HepG2 (cell line): ENCODE results near the gene PTGES3. TPM values are rescaled to one million over a fixed set of nuclear protein-coding genes. Genes with fewer than 3 reads are reported as not detected.

Experiments used
- CAMTA2 ChIP-seq: sonication (generic); formaldehyde crosslinking; IDR thresholded peaks from 2 replicates; pipeline ENCODE4 v1.4.0; 2020; ENCODE audit warnings: mild to moderate bottlenecking, missing genetic modification reagents, borderline replicate concordance
- ETV6 ChIP-seq: sonication (generic); formaldehyde crosslinking; conservative IDR thresholded peaks from 2 replicates; pipeline ENCODE4 v1.4.0; 2020; ENCODE audit warnings: missing genetic modification reagents
- HMG20A ChIP-seq: IDR thresholded peaks from 2 replicates; pipeline ENCODE4 v1.6.1; 2016; ENCODE audit warnings: borderline replicate concordance
- HNRNPH1 ChIP-seq: fragments of 200-400 bp; formaldehyde crosslinking; optimal IDR thresholded peaks from 2 replicates; pipeline ENCODE3; 2017; ENCODE audit warnings: mild to moderate bottlenecking, low read depth, low read length
- HOXA7 ChIP-seq: sonication (generic); formaldehyde crosslinking; IDR thresholded peaks from 2 replicates; pipeline ENCODE4 v1.8.1; 2022; ENCODE audit warnings: mild to moderate bottlenecking, missing genetic modification reagents, moderate library complexity
- MBNL3 ChIP-seq: fragments of 250-450 bp; sonication (Bioruptor Pico); conservative IDR thresholded peaks from 2 replicates; pipeline ENCODE4 v1.8.0; 2022; ENCODE audit warnings: mild to moderate bottlenecking, inconsistent platforms
- PHF8 ChIP-seq: sonication (generic); formaldehyde crosslinking; IDR thresholded peaks from 2 replicates; pipeline ENCODE4 v1.5.0; 2020; ENCODE audit warnings: missing genetic modification reagents
- POLR2G ChIP-seq: fragments of 200-400 bp; formaldehyde crosslinking; IDR thresholded peaks from 2 replicates; pipeline ENCODE4 v1.6.1; 2018; ENCODE audit warnings: mild to moderate bottlenecking, low read depth, low read length, moderate library complexity
- SP5 ChIP-seq: IDR thresholded peaks from 2 replicates; pipeline ENCODE4 v1.6.1; 2016; ENCODE audit warnings: low read depth, borderline replicate concordance
- TAF1 ChIP-seq: sonication (generic); formaldehyde crosslinking; IDR thresholded peaks from 2 replicates; pipeline ENCODE4 v1.4.0; 2020; ENCODE audit warnings: missing genetic modification reagents
- THAP11 ChIP-seq: IDR thresholded peaks from 2 replicates; pipeline ENCODE4 v1.6.1; 2016; ENCODE audit warnings: missing biosample characterization, missing genetic modification reagents
- ZFP41 ChIP-seq: sonication (generic); formaldehyde crosslinking; IDR thresholded peaks from 2 replicates; pipeline ENCODE4 v1.4.0; 2020; ENCODE audit warnings: mild to moderate bottlenecking, missing genetic modification reagents, borderline replicate concordance
- ZNF367 ChIP-seq: sonication (generic); formaldehyde crosslinking; IDR thresholded peaks from 2 replicates; pipeline ENCODE4 v1.4.0; 2020; ENCODE audit warnings: missing genetic modification reagents, borderline replicate concordance
- polyA plus RNA-seq, 8 experiments: library from polyadenylated mRNA; depleted of rRNA in 3 of 8; stranded (reverse) in 7 of 8; unstranded in 1 of 8; fragments of >200 nt; fragmentation: Illumina TruSeq in 4 of 8; extraction: Trizol in 4 of 8; gene quantifications; 2 replicates each; pipeline versions ENCODE4 v1.2.1 to v1.2.3, GENCODE V29; 2011 to 2016; ENCODE audit warnings: low read depth in 4 of 8, missing spikeins in 1 of 8, mixed read lengths in 1 of 8; ENCODE audit not compliant: insufficient read depth in 1 of 8
- total RNA-seq, 5 experiments: library from RNA; depleted of rRNA; stranded (reverse); fragments of >200 nt; fragmentation: Illumina TruSeq; extraction: Trizol; gene quantifications; 2 replicates each; pipeline ENCODE4 v1.2.3, GENCODE V29; 2016; ENCODE audit warnings: low read depth in 1 of 5
- TF ChIP-seq, protein P1 (sequence below): sonication (generic); formaldehyde crosslinking; IDR thresholded peaks from 2 replicates; pipeline ENCODE4 v1.5.0; 2020; ENCODE audit warnings: missing genetic modification reagents
- TF ChIP-seq, protein P2 (sequence below): sonication (generic); formaldehyde crosslinking; IDR thresholded peaks from 2 replicates; pipeline ENCODE4 v1.4.0; 2020; ENCODE audit warnings: missing genetic modification reagents, borderline replicate concordance
- TF ChIP-seq, protein P3 (sequence below): sonication (generic); formaldehyde crosslinking; IDR thresholded peaks from 2 replicates; pipeline ENCODE4 v1.8.0; 2022; ENCODE audit warnings: missing genetic modification reagents, mild to moderate bottlenecking, moderate library complexity, borderline replicate concordance
- TF ChIP-seq, protein P4 (sequence below): sonication (generic); IDR thresholded peaks from 2 replicates; pipeline ENCODE4 v1.6.1; 2016; ENCODE audit warnings: low read depth, borderline replicate concordance
- TF ChIP-seq, protein P5 (sequence below): sonication (generic); formaldehyde crosslinking; IDR thresholded peaks from 2 replicates; pipeline ENCODE4 v1.5.1; 2020; ENCODE audit warnings: mild to moderate bottlenecking, moderate library complexity, missing genetic modification reagents

PTGES3 gene
- total and polyA plus RNA-seq, 2 of the 13 experiments (the other 11 are each of a cell fraction or from before 2014, with no cell fraction given) = 54.4 to 159 TPM

DNA sequence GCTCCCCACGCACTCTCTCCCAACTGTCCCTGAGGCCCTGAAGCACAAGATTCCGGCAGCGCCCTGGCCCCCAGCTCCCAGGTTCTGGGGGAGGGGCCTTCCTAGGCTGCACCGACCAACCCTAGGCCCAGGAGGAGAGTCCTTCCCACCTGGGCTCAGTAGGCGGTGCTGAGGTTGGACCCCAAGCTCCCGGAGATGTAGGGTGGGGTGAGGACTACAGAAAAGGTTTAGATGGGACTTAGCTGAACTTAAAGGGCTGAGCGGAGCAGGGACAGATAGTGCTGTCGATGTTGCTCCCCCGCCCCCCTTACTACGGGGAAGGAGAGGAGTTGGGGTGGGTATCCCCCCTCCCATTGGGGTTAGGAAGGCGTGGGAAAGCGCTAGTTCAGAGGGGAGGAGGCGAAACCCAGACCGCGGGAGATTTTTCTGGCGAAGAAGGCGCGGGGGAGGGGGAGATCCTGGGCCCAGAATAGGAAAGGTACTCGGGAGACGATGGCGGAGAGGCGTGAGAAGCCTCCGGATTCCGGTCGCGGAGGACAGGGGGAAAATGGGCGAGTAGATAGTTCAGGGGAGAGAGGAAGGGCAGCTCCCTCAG, 53.7 kb downstream of the PTGES3 start (continued):
- TF ChIP-seq ZNF367 (CRISPR knock-in tag) = no peak
- no peak for TF ChIP-seq ETV6 (CRISPR knock-in tag)
- TF ChIP-seq, protein P1, sequence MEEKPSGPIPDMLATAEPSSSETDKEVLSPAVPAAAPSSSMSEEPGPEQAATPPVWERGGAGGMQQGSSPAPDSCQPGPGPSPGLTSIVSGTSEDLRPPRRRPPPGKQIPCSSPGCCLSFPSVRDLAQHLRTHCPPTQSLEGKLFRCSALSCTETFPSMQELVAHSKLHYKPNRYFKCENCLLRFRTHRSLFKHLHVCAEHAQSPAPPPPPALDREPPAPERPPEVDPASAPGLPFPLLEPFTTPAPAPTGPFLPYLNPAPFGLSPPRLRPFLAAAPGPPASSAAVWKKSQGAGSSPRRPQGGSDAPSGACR (CRISPR knock-in tag) = no peak
- TF ChIP-seq HMG20A (CRISPR knock-in tag) = no peak
- TF ChIP-seq CAMTA2 (CRISPR knock-in tag) = no peak
- TF ChIP-seq, protein P2, sequence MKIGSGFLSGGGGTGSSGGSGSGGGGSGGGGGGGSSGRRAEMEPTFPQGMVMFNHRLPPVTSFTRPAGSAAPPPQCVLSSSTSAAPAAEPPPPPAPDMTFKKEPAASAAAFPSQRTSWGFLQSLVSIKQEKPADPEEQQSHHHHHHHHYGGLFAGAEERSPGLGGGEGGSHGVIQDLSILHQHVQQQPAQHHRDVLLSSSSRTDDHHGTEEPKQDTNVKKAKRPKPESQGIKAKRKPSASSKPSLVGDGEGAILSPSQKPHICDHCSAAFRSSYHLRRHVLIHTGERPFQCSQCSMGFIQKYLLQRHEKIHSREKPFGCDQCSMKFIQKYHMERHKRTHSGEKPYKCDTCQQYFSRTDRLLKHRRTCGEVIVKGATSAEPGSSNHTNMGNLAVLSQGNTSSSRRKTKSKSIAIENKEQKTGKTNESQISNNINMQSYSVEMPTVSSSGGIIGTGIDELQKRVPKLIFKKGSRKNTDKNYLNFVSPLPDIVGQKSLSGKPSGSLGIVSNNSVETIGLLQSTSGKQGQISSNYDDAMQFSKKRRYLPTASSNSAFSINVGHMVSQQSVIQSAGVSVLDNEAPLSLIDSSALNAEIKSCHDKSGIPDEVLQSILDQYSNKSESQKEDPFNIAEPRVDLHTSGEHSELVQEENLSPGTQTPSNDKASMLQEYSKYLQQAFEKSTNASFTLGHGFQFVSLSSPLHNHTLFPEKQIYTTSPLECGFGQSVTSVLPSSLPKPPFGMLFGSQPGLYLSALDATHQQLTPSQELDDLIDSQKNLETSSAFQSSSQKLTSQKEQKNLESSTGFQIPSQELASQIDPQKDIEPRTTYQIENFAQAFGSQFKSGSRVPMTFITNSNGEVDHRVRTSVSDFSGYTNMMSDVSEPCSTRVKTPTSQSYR (CRISPR knock-in tag) = peak; percentile 50; the same call in 1 of the 2 replicates
- TF ChIP-seq, protein P3, sequence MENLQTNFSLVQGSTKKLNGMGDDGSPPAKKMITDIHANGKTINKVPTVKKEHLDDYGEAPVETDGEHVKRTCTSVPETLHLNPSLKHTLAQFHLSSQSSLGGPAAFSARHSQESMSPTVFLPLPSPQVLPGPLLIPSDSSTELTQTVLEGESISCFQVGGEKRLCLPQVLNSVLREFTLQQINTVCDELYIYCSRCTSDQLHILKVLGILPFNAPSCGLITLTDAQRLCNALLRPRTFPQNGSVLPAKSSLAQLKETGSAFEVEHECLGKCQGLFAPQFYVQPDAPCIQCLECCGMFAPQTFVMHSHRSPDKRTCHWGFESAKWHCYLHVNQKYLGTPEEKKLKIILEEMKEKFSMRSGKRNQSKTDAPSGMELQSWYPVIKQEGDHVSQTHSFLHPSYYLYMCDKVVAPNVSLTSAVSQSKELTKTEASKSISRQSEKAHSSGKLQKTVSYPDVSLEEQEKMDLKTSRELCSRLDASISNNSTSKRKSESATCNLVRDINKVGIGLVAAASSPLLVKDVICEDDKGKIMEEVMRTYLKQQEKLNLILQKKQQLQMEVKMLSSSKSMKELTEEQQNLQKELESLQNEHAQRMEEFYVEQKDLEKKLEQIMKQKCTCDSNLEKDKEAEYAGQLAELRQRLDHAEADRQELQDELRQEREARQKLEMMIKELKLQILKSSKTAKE (CRISPR knock-in tag) = no peak
- TF ChIP-seq HNRNPH1 = no peak
- TF ChIP-seq THAP11 (CRISPR knock-in tag) = no peak
- TF ChIP-seq POLR2G = 0 out of 2 replicates have a peak, but pooled peaks have one; percentile 19
- TF ChIP-seq, protein P4, sequence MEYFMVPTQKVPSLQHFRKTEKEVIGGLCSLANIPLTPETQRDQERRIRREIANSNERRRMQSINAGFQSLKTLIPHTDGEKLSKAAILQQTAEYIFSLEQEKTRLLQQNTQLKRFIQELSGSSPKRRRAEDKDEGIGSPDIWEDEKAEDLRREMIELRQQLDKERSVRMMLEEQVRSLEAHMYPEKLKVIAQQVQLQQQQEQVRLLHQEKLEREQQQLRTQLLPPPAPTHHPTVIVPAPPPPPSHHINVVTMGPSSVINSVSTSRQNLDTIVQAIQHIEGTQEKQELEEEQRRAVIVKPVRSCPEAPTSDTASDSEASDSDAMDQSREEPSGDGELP = peak; percentile 42; the same call in 1 of the 2 replicates
- TF ChIP-seq ZFP41 = no peak
- TF ChIP-seq MBNL3 (CRISPR knock-in tag) = no peak
- peak; percentile 56; the same call in 1 of the 2 replicates for TF ChIP-seq TAF1 (CRISPR knock-in tag)
- peak; percentile 63; the same call in 1 of the 2 replicates for TF ChIP-seq SP5 (CRISPR knock-in tag)
- TF ChIP-seq, protein P5, sequence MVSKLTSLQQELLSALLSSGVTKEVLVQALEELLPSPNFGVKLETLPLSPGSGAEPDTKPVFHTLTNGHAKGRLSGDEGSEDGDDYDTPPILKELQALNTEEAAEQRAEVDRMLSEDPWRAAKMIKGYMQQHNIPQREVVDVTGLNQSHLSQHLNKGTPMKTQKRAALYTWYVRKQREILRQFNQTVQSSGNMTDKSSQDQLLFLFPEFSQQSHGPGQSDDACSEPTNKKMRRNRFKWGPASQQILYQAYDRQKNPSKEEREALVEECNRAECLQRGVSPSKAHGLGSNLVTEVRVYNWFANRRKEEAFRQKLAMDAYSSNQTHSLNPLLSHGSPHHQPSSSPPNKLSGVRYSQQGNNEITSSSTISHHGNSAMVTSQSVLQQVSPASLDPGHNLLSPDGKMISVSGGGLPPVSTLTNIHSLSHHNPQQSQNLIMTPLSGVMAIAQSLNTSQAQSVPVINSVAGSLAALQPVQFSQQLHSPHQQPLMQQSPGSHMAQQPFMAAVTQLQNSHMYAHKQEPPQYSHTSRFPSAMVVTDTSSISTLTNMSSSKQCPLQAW (CRISPR knock-in tag) = peak; percentile 50; the same call in 1 of the 2 replicates
- 0 out of 2 replicates have a peak, but pooled peaks have one; percentile 24 for TF ChIP-seq HOXA7 (CRISPR knock-in tag)
- TF ChIP-seq PHF8 (CRISPR knock-in tag) = peak; percentile 43; the same call in 1 of the 2 replicates
